ENCODE results near the gene SCN3B. TPM values are rescaled to one million over a fixed set of nuclear protein-coding genes. Genes with fewer than 3 reads are reported as not detected.

The SCN3B gene
- total and polyA plus RNA-seq, 2 experiments from 2014 or later = 0.30 to 1.8 TPM

DNA sequence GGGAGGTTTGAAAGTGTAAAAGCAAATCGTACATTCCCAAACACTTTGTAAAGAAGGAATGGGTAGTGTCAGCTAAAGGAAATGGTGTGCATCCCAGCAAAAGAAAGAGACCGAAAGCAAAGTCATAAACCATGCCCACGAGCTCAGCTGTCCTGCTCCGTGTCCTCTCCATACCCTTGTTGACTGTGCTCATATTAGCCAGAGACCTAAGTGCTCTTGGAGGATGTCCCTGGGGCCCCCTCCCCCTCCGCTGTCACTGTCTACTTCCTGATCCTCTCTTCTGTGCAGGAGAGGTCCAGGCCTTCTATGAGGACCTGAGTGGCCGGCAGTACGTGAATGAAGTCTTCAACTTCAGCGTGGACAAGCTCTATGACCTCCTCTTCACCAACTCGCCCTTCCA is 46.1 kb downstream of the SCN3B start:
- Histone ChIP-seq H3K4me3 (no peak overlapping the region), H3K9me2 (replicated peaks; ENCODE audit: insufficient read depth) (no peaks in the 10 kb centered on the region), H3K79me2 (no peaks in the 10 kb centered on the region), H3K4me2 (no peak overlapping the region), H3K27ac (no peak overlapping the region), H3K4me1 (ENCODE audit: insufficient read depth) (no peaks in the 10 kb centered on the region), H3K27me3 (no peaks in the 10 kb centered on the region), H4K20me1 (ENCODE audit: insufficient read depth, poor library complexity, severe bottlenecking) (no peaks in the 10 kb centered on the region), H2AFZ (no peak overlapping the region), H3K36me3 (replicated peaks; ENCODE audit: insufficient read depth, low read depth) (no peaks in the 10 kb centered on the region), H3K9me3 (ENCODE audit: low read depth) (no peaks in the 10 kb centered on the region)
- no peak for DNase-seq (ENCODE audit: low spot score)
- TF ChIP-seq EZH2phosphoT487 (IDR thresholded peaks at IDR 0.05; ENCODE audit: low read depth, severe bottlenecking, unreplicated experiment) = no peak
- TF ChIP-seq, protein P1, sequence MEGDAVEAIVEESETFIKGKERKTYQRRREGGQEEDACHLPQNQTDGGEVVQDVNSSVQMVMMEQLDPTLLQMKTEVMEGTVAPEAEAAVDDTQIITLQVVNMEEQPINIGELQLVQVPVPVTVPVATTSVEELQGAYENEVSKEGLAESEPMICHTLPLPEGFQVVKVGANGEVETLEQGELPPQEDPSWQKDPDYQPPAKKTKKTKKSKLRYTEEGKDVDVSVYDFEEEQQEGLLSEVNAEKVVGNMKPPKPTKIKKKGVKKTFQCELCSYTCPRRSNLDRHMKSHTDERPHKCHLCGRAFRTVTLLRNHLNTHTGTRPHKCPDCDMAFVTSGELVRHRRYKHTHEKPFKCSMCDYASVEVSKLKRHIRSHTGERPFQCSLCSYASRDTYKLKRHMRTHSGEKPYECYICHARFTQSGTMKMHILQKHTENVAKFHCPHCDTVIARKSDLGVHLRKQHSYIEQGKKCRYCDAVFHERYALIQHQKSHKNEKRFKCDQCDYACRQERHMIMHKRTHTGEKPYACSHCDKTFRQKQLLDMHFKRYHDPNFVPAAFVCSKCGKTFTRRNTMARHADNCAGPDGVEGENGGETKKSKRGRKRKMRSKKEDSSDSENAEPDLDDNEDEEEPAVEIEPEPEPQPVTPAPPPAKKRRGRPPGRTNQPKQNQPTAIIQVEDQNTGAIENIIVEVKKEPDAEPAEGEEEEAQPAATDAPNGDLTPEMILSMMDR (IDR thresholded peaks at IDR 0.05; ENCODE audit: poor library complexity) = no peak
- TF ChIP-seq EZH2 (IDR thresholded peaks at IDR 0.05; ENCODE audit: borderline replicate concordance) = no peak
- WGBS (ENCODE audit: low lambda C conversion rate, missing lambda C conversion rate) = 90% methylated on average over 9 of the region's 9 CpGs

DNA sequence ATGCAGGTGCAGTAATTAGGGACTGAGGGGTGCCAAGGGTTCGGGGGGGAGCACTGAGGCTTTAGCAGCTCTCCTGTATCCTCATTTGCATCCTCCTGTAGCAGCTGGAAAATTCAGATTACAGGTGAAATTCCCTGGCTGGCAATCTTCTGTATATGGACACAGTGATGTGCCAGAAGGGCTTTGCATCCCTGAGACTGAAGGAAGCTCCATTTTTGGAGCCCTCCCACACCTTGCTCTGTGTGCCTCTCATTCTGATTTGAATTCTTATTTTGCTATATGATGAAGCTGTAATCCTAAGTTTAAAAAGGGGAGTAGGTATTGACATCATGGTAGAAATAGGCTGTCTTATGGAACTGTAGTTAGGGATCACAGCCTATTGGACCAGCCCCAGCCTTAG is 46.6 kb downstream of the SCN3B start:
- Histone ChIP-seq H3K4me2 (no peak overlapping the region), H3K9me3 (ENCODE audit: low read depth) (no peaks in the 10 kb centered on the region), H3K36me3 (replicated peaks; ENCODE audit: insufficient read depth, low read depth) (no peaks in the 10 kb centered on the region), H3K27ac (no peak overlapping the region), H3K9me2 (replicated peaks; ENCODE audit: insufficient read depth) (no peaks in the 10 kb centered on the region), H2AFZ (no peak overlapping the region), H3K79me2 (no peaks in the 10 kb centered on the region), H3K4me3 (no peak overlapping the region), H3K4me1 (ENCODE audit: insufficient read depth) (no peaks in the 10 kb centered on the region), H4K20me1 (ENCODE audit: insufficient read depth, poor library complexity, severe bottlenecking) (no peaks in the 10 kb centered on the region), H3K27me3 (no peaks in the 10 kb centered on the region)
- WGBS (ENCODE audit: low lambda C conversion rate, missing lambda C conversion rate) = 88% methylated on average over 1 of the region's 1 CpG
- no peak for TF ChIP-seq EZH2phosphoT487 (IDR thresholded peaks at IDR 0.05; ENCODE audit: low read depth, severe bottlenecking, unreplicated experiment)
- TF ChIP-seq EZH2 (IDR thresholded peaks at IDR 0.05; ENCODE audit: borderline replicate concordance) = no peak
- TF ChIP-seq, protein P1 (IDR thresholded peaks at IDR 0.05; ENCODE audit: poor library complexity) = no peak
- no peak for DNase-seq (ENCODE audit: low spot score)

DNA sequence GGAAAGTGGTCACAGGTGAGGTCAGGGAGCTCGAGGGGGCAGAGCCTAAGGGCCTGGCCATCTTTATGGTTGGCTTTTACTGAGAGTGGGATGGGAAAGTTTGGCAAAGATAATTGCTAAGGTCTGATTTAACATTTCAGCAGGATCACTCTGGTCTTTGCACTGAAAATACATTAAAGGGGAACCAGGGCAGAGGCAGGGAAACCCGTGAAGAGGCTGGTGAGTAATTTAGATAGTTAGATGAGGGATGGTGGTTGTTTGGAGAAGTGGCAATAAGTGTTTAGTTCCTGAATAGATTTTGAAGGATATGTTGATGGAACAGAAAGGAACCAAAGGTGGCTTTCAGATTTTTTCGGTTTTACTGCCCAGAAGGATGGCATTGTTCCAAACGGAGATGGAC is 50.8 kb downstream of the SCN3B start:
- H3K27ac ChIP-seq = no peak overlapping the region
- no peak for DNase-seq (ENCODE audit: low spot score)
- no peak overlapping the region for H3K4me2 ChIP-seq
- H4K20me1 ChIP-seq (ENCODE audit: insufficient read depth, poor library complexity, severe bottlenecking) = no peaks in the 10 kb centered on the region
- no peaks in the 10 kb centered on the region for H3K27me3 ChIP-seq
- H3K4me1 ChIP-seq (ENCODE audit: insufficient read depth) = no peaks in the 10 kb centered on the region
- no peak overlapping the region for H3K4me3 ChIP-seq
- no peaks in the 10 kb centered on the region for H3K9me2 ChIP-seq (replicated peaks; ENCODE audit: insufficient read depth)
- no peak overlapping the region for H2AFZ ChIP-seq
- H3K36me3 ChIP-seq (replicated peaks; ENCODE audit: insufficient read depth, low read depth) = no peaks in the 10 kb centered on the region
- TF ChIP-seq EZH2 (IDR thresholded peaks at IDR 0.05; ENCODE audit: borderline replicate concordance) = no peak
- TF ChIP-seq, protein P1 (IDR thresholded peaks at IDR 0.05; ENCODE audit: poor library complexity) = no peak
- no peak for TF ChIP-seq EZH2phosphoT487 (IDR thresholded peaks at IDR 0.05; ENCODE audit: low read depth, severe bottlenecking, unreplicated experiment)
- 90% methylated on average over 4 of the region's 4 CpGs for WGBS (ENCODE audit: low lambda C conversion rate, missing lambda C conversion rate)
- no peaks in the 10 kb centered on the region for H3K9me3 ChIP-seq (ENCODE audit: low read depth)
- H3K79me2 ChIP-seq = no peaks in the 10 kb centered on the region

DNA sequence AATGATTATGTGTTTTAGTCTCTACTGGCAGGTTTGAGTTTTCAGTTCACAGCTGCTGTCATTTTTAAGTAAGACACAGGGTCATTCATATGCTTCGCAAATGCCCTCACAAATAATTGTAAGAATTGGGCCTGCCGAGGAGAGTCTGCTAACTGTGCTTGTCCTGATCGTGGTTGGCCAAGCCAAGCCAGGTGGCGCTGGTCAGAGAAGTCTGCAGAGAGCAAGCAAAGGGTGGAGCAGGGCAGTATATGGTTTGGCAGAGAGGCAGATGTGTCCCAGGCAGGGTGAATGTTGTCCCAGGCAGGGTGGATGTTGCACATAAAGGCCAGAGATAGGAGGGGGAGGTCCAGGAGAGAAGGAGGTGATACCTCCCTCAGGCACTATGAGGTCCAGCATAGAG is 52.7 kb downstream of the SCN3B start:
- no peaks in the 10 kb centered on the region for H3K79me2 ChIP-seq
- 60% methylated on average over 4 of the region's 4 CpGs for WGBS (ENCODE audit: low lambda C conversion rate, missing lambda C conversion rate)
- no peaks in the 10 kb centered on the region for H4K20me1 ChIP-seq (ENCODE audit: insufficient read depth, poor library complexity, severe bottlenecking)
- H2AFZ ChIP-seq = no peak overlapping the region
- TF ChIP-seq EZH2 (IDR thresholded peaks at IDR 0.05; ENCODE audit: borderline replicate concordance) = no peak
- TF ChIP-seq EZH2phosphoT487 (IDR thresholded peaks at IDR 0.05; ENCODE audit: low read depth, severe bottlenecking, unreplicated experiment) = no peak
- TF ChIP-seq, protein P1 (IDR thresholded peaks at IDR 0.05; ENCODE audit: poor library complexity) = no peak
- DNase-seq (ENCODE audit: low spot score) = no peak
- no peak overlapping the region for H3K4me2 ChIP-seq
- no peaks in the 10 kb centered on the region for H3K27me3 ChIP-seq
- H3K9me3 ChIP-seq (ENCODE audit: low read depth) = no peaks in the 10 kb centered on the region
- H3K27ac ChIP-seq = no peak overlapping the region
- H3K9me2 ChIP-seq (replicated peaks; ENCODE audit: insufficient read depth) = no peaks in the 10 kb centered on the region
- H3K4me1 ChIP-seq (ENCODE audit: insufficient read depth) = no peaks in the 10 kb centered on the region
- H3K4me3 ChIP-seq = no peak overlapping the region
- no peaks in the 10 kb centered on the region for H3K36me3 ChIP-seq (replicated peaks; ENCODE audit: insufficient read depth, low read depth)
